Measurements from ENCODE around the gene CTDP1. TPM values are rescaled to one million over a fixed set of nuclear protein-coding genes. Genes with fewer than 3 reads are reported as not detected.

Gene CTDP1
- total RNA-seq, 4 donors from 2014 or later: 18.1 to 40.5 (median 25.7) TPM

GRCh38 chr18:79732721-79733025 lies 53.1 kb downstream of the CTDP1 start:
- Histone ChIP-seq H3K4me3 (no peak overlapping the region), H3K27me3 (no peaks in the 10 kb centered on the region), H3K9me3 (peaks cover 0 to 37% (median 0%) of the 10 kb centered on the region in 4 donors), H3K27ac (no peak overlapping the region), H3K4me1 (no peaks in the 10 kb centered on the region), H3K36me3 (peaks cover 0 to 98% (median 28%) of the 10 kb centered on the region in 3 donors)
- no peak for DNase-seq (ENCODE audit: low spot score in 2 of 2)
- 96 to 97% methylated on average over 9 of the region's 9 CpGs for WGBS, 2 donors
- TF ChIP-seq CTCF (IDR thresholded peaks at IDR 0.05): no peak
- no peak for TF ChIP-seq EP300 (IDR thresholded peaks at IDR 0.05)
- no peak for TF ChIP-seq POLR2A (IDR thresholded peaks at IDR 0.05)

GRCh38 chr18:79733135-79733701 lies 53.6 kb downstream of the CTDP1 start:
- TF ChIP-seq POLR2A (IDR thresholded peaks at IDR 0.05) (no peak), EP300 (IDR thresholded peaks at IDR 0.05) (no peak), CTCF (IDR thresholded peaks at IDR 0.05) (no peak)
- Histone ChIP-seq H3K4me3 (no peak overlapping the region), H3K36me3 (peaks cover 0 to 98% (median 28%) of the 10 kb centered on the region in 3 donors), H3K27ac (no peak overlapping the region), H3K27me3 (no peaks in the 10 kb centered on the region), H3K4me1 (peaks cover 0 to 5% (median 0%) of the 10 kb centered on the region in 4 donors), H3K9me3 (peaks cover 0 to 37% (median 0%) of the 10 kb centered on the region in 4 donors)
- WGBS, 2 donors: 95 to 96% methylated on average over 36 to 38 of the region's 38 CpGs
- no peak for DNase-seq (ENCODE audit: low spot score in 2 of 2)

- Histone ChIP-seq H3K9me3 (peaks cover 0 to 31% (median 0%) of the 10 kb centered on the region in 4 donors), H3K36me3 (peaks cover 0 to 98% (median 21%) of the 10 kb centered on the region in 3 donors), H3K4me1 (peaks cover 0 to 13% (median 0%) of the 10 kb centered on the region in 4 donors), H3K27ac (no peak overlapping the region), H3K4me3 (no peak overlapping the region), H3K27me3 (no peaks in the 10 kb centered on the region)
- WGBS, 2 donors: 88 to 92% methylated on average over 33 of the region's 33 CpGs
- DNase-seq (ENCODE audit: low spot score in 2 of 2): peak in 1 of 2 donors; percentile 12
- TF ChIP-seq EP300 (IDR thresholded peaks at IDR 0.05) (no peak), POLR2A (IDR thresholded peaks at IDR 0.05) (no peak), CTCF (IDR thresholded peaks at IDR 0.05) (no peak)
Measured at GRCh38 chr18:79733986-79734770, 54.6 kb downstream of the CTDP1 start.

- 94 to 95% methylated on average over 49 to 63 of the region's 63 CpGs for WGBS, 2 donors
- H3K27me3 ChIP-seq: no peaks in the 10 kb centered on the region
- peaks cover 0 to 13% (median 0%) of the 10 kb centered on the region in 4 donors for H3K4me1 ChIP-seq
- H3K9me3 ChIP-seq: peaks cover 0 to 31% (median 0%) of the 10 kb centered on the region in 4 donors
- DNase-seq (ENCODE audit: low spot score in 2 of 2): no peak
- no peak for TF ChIP-seq CTCF (IDR thresholded peaks at IDR 0.05)
- no peak for TF ChIP-seq EP300 (IDR thresholded peaks at IDR 0.05)
- TF ChIP-seq POLR2A (IDR thresholded peaks at IDR 0.05): no peak
- peaks cover 0 to 95% (median 14%) of the 10 kb centered on the region in 3 donors for H3K36me3 ChIP-seq
- no peak overlapping the region for H3K4me3 ChIP-seq
- H3K27ac ChIP-seq: no peak overlapping the region
Measured at GRCh38 chr18:79735071-79735980, 55.7 kb downstream of the CTDP1 start.

All from tibial nerve (tissue), 4 donors.